ENCODE data around the gene TMIE.

- TF ChIP-seq CTCF (conservative IDR thresholded peaks at IDR 0.05): no peak
- TF ChIP-seq EZH2 (IDR thresholded peaks at IDR 0.05; ENCODE audit: low read depth): no peak
Measured at GRCh38 chr3:46673151-46674030, 27.8 kb upstream of the TMIE start.

Data from PC-9 (cell line).